ENCODE results near the gene TNFSF13B. TPM values are rescaled to one million over a fixed set of nuclear protein-coding genes. Genes with fewer than 3 reads are reported as not detected.

Gene TNFSF13B
- total and polyA plus RNA-seq, 12 donors, result 6.8 to 81.3 (median 17.8) TPM

DNA sequence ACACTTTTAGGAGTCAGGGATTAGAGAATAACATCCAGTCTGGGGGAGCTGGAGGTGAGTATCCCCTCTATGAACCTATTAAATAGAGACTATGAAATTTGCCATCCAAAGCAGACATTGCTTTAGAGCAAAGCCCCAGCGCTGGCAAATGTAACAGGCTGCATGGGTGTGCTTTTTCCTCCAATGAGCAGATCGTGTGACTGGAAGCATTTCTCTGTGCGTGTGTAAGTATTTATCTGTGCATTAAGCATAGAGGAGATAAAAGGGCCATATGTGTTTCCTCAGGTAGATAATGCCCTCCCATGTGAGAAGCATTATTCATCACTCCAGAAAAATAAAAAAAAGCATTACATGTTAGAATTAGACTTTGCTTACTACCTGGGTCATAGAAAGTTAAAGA, 924 bp downstream of the TNFSF13B start:
- DNase-seq, result no peak
- TF ChIP-seq, protein P1, sequence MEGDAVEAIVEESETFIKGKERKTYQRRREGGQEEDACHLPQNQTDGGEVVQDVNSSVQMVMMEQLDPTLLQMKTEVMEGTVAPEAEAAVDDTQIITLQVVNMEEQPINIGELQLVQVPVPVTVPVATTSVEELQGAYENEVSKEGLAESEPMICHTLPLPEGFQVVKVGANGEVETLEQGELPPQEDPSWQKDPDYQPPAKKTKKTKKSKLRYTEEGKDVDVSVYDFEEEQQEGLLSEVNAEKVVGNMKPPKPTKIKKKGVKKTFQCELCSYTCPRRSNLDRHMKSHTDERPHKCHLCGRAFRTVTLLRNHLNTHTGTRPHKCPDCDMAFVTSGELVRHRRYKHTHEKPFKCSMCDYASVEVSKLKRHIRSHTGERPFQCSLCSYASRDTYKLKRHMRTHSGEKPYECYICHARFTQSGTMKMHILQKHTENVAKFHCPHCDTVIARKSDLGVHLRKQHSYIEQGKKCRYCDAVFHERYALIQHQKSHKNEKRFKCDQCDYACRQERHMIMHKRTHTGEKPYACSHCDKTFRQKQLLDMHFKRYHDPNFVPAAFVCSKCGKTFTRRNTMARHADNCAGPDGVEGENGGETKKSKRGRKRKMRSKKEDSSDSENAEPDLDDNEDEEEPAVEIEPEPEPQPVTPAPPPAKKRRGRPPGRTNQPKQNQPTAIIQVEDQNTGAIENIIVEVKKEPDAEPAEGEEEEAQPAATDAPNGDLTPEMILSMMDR (IDR thresholded peaks at IDR 0.05), result no peak
- no peak for TF ChIP-seq POLR2A (IDR thresholded peaks at IDR 0.05)
- 20 to 28% (median 24%) methylated on average over 3 of the region's 3 CpGs for WGBS, 4 donors
- H3K4me1 ChIP-seq (replicated peaks in 1 of 2), result peaks cover 8 to 31% of the 10 kb centered on the region in 2 donors
- no peaks in the 10 kb centered on the region for H3K9me3 ChIP-seq (replicated peaks in 1 of 3)
- H3K4me3 ChIP-seq, result peak overlapping the region in 2 of 4 donors; percentile 35 to 61
- intact Hi-C loops (cut with DNase I), result no loop called here
- no peaks in the 10 kb centered on the region for H3K27me3 ChIP-seq
- H3K27ac ChIP-seq, result peak overlapping the region in 3 of 5 donors; percentile 56 to 81 (median 72)
- H3K36me3 ChIP-seq (replicated peaks in 1 of 2), result no peaks in the 10 kb centered on the region

DNA sequence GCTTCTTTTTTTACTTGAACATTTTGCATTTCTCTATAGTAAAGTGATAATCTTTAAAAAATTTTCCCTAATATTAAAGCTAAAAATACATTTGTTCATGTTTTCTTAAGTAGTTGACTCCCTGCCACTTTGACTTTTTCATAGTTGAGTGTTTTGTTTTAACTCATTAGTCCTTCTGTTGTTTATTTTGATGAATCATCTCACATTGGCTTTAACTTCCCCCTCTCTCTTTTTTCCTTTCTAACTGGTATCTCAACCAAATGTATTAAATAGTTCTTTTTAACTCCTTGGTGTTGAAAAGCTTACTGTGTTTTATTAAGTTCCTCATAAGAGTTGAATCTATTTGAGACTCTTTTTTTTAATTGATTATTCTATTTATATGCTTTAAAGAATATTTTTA, 2.8 kb downstream of the TNFSF13B start:
- Histone ChIP-seq H3K27me3 (no peaks in the 10 kb centered on the region), H3K27ac (no peak overlapping the region), H3K36me3 (replicated peaks in 1 of 2) (no peaks in the 10 kb centered on the region), H3K4me3 (no peak overlapping the region), H3K9me3 (replicated peaks in 1 of 3) (no peaks in the 10 kb centered on the region), H3K4me1 (replicated peaks in 1 of 2) (peaks cover 12 to 31% of the 10 kb centered on the region in 2 donors)
- intact Hi-C loops (cut with DNase I), result no loop called here
- no peak for DNase-seq
- no peak for TF ChIP-seq POLR2A (IDR thresholded peaks at IDR 0.05)
- TF ChIP-seq, protein P1 (IDR thresholded peaks at IDR 0.05), result no peak

DNA sequence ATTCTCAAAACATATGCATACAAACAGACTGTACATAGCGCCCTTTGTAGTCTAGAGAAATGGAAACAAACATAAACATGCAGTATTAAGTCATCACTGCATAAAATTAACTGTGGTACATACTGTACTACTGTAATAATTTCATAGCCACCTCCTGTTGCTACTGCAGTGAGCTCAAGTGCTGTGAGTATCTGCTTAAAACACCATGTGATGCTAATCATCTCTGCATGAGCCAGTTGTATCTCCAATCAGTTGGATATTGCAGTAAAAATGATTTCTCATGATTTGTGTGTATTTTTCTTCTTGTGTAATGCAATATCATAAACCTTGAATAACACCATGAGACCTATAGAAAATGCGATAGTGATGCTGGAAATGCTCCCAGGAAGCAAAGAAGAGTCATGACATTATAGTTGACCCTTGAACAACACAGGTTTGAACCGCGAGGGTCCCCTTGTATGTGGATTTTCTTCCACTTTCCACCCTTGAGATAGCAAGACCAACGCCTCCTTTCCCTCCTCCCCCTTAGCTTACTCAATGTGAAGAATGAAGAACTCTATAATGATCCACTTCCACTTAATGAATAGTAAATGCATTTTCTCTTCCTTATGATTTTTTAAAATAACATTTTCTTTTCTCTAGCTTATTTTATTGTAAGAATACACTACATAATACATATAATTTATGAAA, 4.1 kb downstream of the TNFSF13B start:
- peaks cover 12 to 31% of the 10 kb centered on the region in 2 donors for H3K4me1 ChIP-seq (replicated peaks in 1 of 2)
- no peak for TF ChIP-seq POLR2A (IDR thresholded peaks at IDR 0.05)
- TF ChIP-seq, protein P1 (IDR thresholded peaks at IDR 0.05), result no peak
- DNase-seq, result no peak
- H3K9me3 ChIP-seq (replicated peaks in 1 of 3), result no peaks in the 10 kb centered on the region
- H3K4me3 ChIP-seq, result no peak overlapping the region
- no peaks in the 10 kb centered on the region for H3K36me3 ChIP-seq (replicated peaks in 1 of 2)
- no peaks in the 10 kb centered on the region for H3K27me3 ChIP-seq
- intact Hi-C loops (cut with DNase I), result no loop called here
- 81 to 90% (median 88%) methylated on average over 5 of the region's 5 CpGs for WGBS, 4 donors
- H3K27ac ChIP-seq, result no peak overlapping the region

DNA sequence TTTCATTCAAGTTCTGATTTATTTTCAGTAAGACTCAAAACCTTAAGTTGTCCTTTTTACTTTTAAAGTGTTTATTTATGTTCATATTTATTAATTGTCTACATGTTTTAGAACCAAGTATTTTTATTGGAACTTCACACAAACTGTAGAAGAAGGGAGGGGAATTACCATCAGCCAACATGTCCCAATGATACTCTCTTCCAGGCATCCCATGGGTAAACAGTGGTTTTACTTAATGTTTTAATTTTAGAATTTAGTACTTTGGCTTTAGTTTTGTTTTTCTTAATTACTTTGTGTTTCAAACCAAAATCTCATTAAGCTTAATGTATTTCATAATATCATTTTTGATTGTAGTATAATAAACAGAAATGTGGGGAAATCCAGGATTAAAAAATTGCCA, 5.2 kb downstream of the TNFSF13B start:
- H3K27ac ChIP-seq, result no peak overlapping the region
- DNase-seq, result no peak
- peaks cover 12 to 21% of the 10 kb centered on the region in 2 donors for H3K4me1 ChIP-seq (replicated peaks in 1 of 2)
- intact Hi-C loops (cut with DNase I), result no loop called here
- no peak overlapping the region for H3K4me3 ChIP-seq
- no peaks in the 10 kb centered on the region for H3K27me3 ChIP-seq
- TF ChIP-seq, protein P1 (IDR thresholded peaks at IDR 0.05), result no peak
- TF ChIP-seq POLR2A (IDR thresholded peaks at IDR 0.05), result no peak
- H3K36me3 ChIP-seq (replicated peaks in 1 of 2), result no peaks in the 10 kb centered on the region
- H3K9me3 ChIP-seq (replicated peaks in 1 of 3), result no peaks in the 10 kb centered on the region
